A549 (cell line): ENCODE data around the gene AMFR. TPM values are rescaled to one million over a fixed set of nuclear protein-coding genes. Genes with fewer than 3 reads are reported as not detected.

Experiments used
- ATAC-seq, 2 experiments: fragments of 200-7000 bp in 1 of 2; fragments of >200 bp in 1 of 2; cut with Nextera tagmentation in 1 of 2; cut with Tn5 transposase in 1 of 2; 3 replicates each; pipeline versions ENCODE4 v1.8.0 to v1.9.1; 2018 to 2020; ENCODE audit warnings: mild to moderate bottlenecking in 1 of 2, moderate library complexity in 1 of 2
- CTCF ChIA-PET: fragments of 300-600 bp; sonication (Branson Sonifier 250); formaldehyde crosslinking; extraction: SDS; loops from one replicate; lab custom pipeline; 2021; ENCODE audit warnings: antibody characterized with exemption, inconsistent platforms; lab: Yijun Ruan, JAX
- POLR2A ChIA-PET: fragments of 350-600 bp; formaldehyde crosslinking; extraction: SDS; loops from one replicate; lab custom pipeline; 2021; ENCODE audit warnings: antibody characterized with exemption, inconsistent platforms; lab: Yijun Ruan, JAX
- DNase-seq, 2 experiments: peaks; one replicate each; pipeline versions ENCODE4 v3.0.0 to v3.0.0-alpha.2; 2011 to 2016; ENCODE audit warnings: low read depth in 1 of 2, low spot score in 1 of 2
- FAIRE-seq: peaks from 2 replicates; lab custom pipeline; 2011; peaks lifted over from hg19 to GRCh38; lab: Jason Lieb, UNC
- H3K27ac ChIP-seq, 2 experiments: fragments of >200 bp; sonication (Bioruptor Twin); formaldehyde crosslinking; 3 replicates each; pipeline ENCODE4 v1.5.1; 2016 to 2017
- H3K4me1 ChIP-seq: fragments of >200 bp; sonication (Bioruptor Twin); formaldehyde crosslinking; 3 replicates; pipeline ENCODE4 v1.6.1; 2016
- H3K4me2 ChIP-seq: fragments of >200 bp; sonication (Bioruptor Twin); formaldehyde crosslinking; 3 replicates; pipeline ENCODE4 v1.6.1; 2016
- H3K4me3 ChIP-seq: fragments of >200 bp; sonication (Bioruptor Twin); formaldehyde crosslinking; 3 replicates; pipeline ENCODE4 v1.5.1; 2016
- H3K9me3 ChIP-seq: fragments of >200 bp; sonication (Bioruptor Twin); formaldehyde crosslinking; 3 replicates; pipeline ENCODE4 v1.6.1; 2016
- BCL3 ChIP-seq: fragments of >200 bp; sonication (Bioruptor Twin); formaldehyde crosslinking; IDR thresholded peaks from 3 replicates; pipeline ENCODE4 v1.6.1; 2016
- CEBPB ChIP-seq, 2 experiments: fragments of >200 bp in 1 of 2; sonication (Bioruptor Twin) in 1 of 2; formaldehyde crosslinking in 1 of 2; IDR thresholded peaks; 2 replicates each; pipeline ENCODE4 v1.6.1; 2012 to 2016
- EHMT2 ChIP-seq: fragments of 200-600 bp; sonication (generic); IDR thresholded peaks from 2 replicates; pipeline ENCODE4 v1.6.1; 2016; ENCODE audit warnings: antibody characterized with exemption, low read depth, mild to moderate bottlenecking, moderate library complexity
- EP300 ChIP-seq, 2 experiments: fragments of >200 bp; sonication (Bioruptor Twin); formaldehyde crosslinking; IDR thresholded peaks; 2 replicates in 1 of 2; 3 replicates in 1 of 2; pipeline ENCODE4 v1.6.1; 2016 to 2017
- ESRRA ChIP-seq: fragments of 150-350 bp; IDR thresholded peaks from 2 replicates; pipeline ENCODE4 v1.6.1; 2014; ENCODE audit warnings: mild to moderate bottlenecking, low read length, borderline replicate concordance
- FOSL2 ChIP-seq, 2 experiments: fragments of 450-650 bp in 1 of 2; fragments of >200 bp in 1 of 2; sonication (Bioruptor Twin) in 1 of 2; formaldehyde crosslinking; IDR thresholded peaks; 2 replicates each; pipeline versions ENCODE4 v1.5.0 to v1.6.1; 2016 to 2020; ENCODE audit warnings: mild to moderate bottlenecking in 1 of 2, moderate library complexity in 1 of 2
- HES2 ChIP-seq: fragments of >200 bp; sonication (Bioruptor Twin); formaldehyde crosslinking; IDR thresholded peaks from 2 replicates; pipeline ENCODE4 v1.6.1; 2016
- HOXA7 ChIP-seq: fragments of 250-450 bp; sonication (Bioruptor Pico); IDR thresholded peaks from 2 replicates; pipeline ENCODE4 v1.5.0; 2020; ENCODE audit warnings: mild to moderate bottlenecking, moderate library complexity
- HOXB13 ChIP-seq: fragments of 250-450 bp; sonication (Bioruptor Pico); IDR thresholded peaks from 2 replicates; pipeline ENCODE4 v1.5.0; 2020; ENCODE audit warnings: low read depth, mild to moderate bottlenecking, moderate library complexity
- JUNB ChIP-seq: fragments of >200 bp; sonication (Bioruptor Twin); formaldehyde crosslinking; IDR thresholded peaks from 2 replicates; pipeline ENCODE4 v1.6.1; 2016
- POLR2A ChIP-seq: IDR thresholded peaks from 2 replicates; pipeline ENCODE4 v1.6.1; 2012; ENCODE audit warnings: mild to moderate bottlenecking, low read length
- POLR2AphosphoS2 ChIP-seq: conservative IDR thresholded peaks from 2 replicates; pipeline ENCODE4 v1.6.1; 2012; ENCODE audit warnings: low read length, improper control_type of control experiment, inconsistent platforms
- RAD21 ChIP-seq, 2 experiments: fragments of >200 bp in 1 of 2; sonication (Bioruptor Twin) in 1 of 2; formaldehyde crosslinking in 1 of 2; IDR thresholded peaks in 1 of 2; conservative IDR thresholded peaks in 1 of 2; 2 replicates in 1 of 2; 3 replicates in 1 of 2; pipeline ENCODE4 v1.6.1; 2012 to 2018; ENCODE audit warnings: inconsistent platforms in 1 of 2
- RARB ChIP-seq: fragments of 250-450 bp; sonication (Bioruptor Pico); IDR thresholded peaks from 2 replicates; pipeline ENCODE4 v1.8.0; 2021; ENCODE audit warnings: mild to moderate bottlenecking, moderate library complexity
- REST ChIP-seq: fragments of 200-600 bp; sonication (generic); IDR thresholded peaks from 2 replicates; pipeline ENCODE4 v1.6.1; 2016; ENCODE audit warnings: antibody characterized with exemption, mild to moderate bottlenecking, moderate library complexity
- RFX5 ChIP-seq: fragments of 450-650 bp; IDR thresholded peaks from 2 replicates; pipeline ENCODE4 v1.7.1; 2014; ENCODE audit warnings: antibody characterized with exemption, mild to moderate bottlenecking, moderate library complexity
- ZNF302 ChIP-seq: fragments of 250-450 bp; sonication (Bioruptor Pico); IDR thresholded peaks from 2 replicates; pipeline ENCODE4 v1.9.0; 2021; ENCODE audit warnings: inconsistent platforms, mild to moderate bottlenecking, moderate library complexity
- ZSCAN20 ChIP-seq: fragments of 250-450 bp; sonication (Bioruptor Pico); IDR thresholded peaks from 2 replicates; pipeline ENCODE4 v1.8.0; 2022; ENCODE audit warnings: mild to moderate bottlenecking, moderate library complexity
- WGBS: methylation state at CpG from one replicate; pipeline ENCODE4 v1.1.6; 2017; ENCODE audit errors: missing lambda C conversion rate; 5-methylcytosine and 5-hydroxymethylcytosine counted together
- polyA plus RNA-seq, 4 experiments: library from polyadenylated mRNA; depleted of rRNA in 3 of 4; stranded (reverse); fragments of >200 nt; fragmentation: RNase III in 1 of 4; extraction: RNeasy Plus Mini Kit Qiagen cat#74134 plus additional on column Dnase treatment in 1 of 4; gene quantifications; 2 replicates in 3 of 4; 3 replicates in 1 of 4; pipeline ENCODE4 v1.2.3, GENCODE V29; 2011 to 2017

Gene AMFR
- polyA plus RNA-seq, 2 of the 4 experiments (the other 2 are of a cell fraction) = 68.9 to 88.5 TPM

GRCh38 chr16:56362706-56363105 lies 62.6 kb downstream of the AMFR start:
- POLR2A ChIA-PET = no interaction called here
- ATAC-seq = no peak
- no peak for FAIRE-seq

GRCh38 chr16:56362057-56362655 lies 63.2 kb downstream of the AMFR start:
- Histone ChIP-seq H3K4me3 (no peak overlapping the region), H3K9me3 (no peaks in the 10 kb centered on the region), H3K27ac (no peak overlapping the region), H3K4me2 (no peak overlapping the region), H3K4me1 (peaks cover 3% of the 10 kb centered on the region)
- FAIRE-seq (no peak), DNase-seq (no peak), ATAC-seq (no peak)
- POLR2A ChIA-PET = interaction anchor here (0.7 kb wide), 1 partner anchor 195 kb away, joined by 9 read pairs; no protein-coding TSS in a partner anchor
- WGBS = 90% methylated on average over 15 of the region's 15 CpGs
- no peak for TF ChIP-seq POLR2A
- no peak for TF ChIP-seq ZSCAN20 (CRISPR knock-in tag)
- no peak for TF ChIP-seq POLR2AphosphoS2
- TF ChIP-seq HES2 = no peak
- no peak for TF ChIP-seq RAD21 (conservative IDR thresholded peaks at IDR 0.05 in 1 of 2, IDR thresholded peaks at IDR 0.05 in 1 of 2)
- TF ChIP-seq REST = no peak
- TF ChIP-seq ZNF302 (CRISPR knock-in tag) = no peak
- no peak for TF ChIP-seq EP300 (IDR thresholded peaks at IDR 0.05)
- no peak for TF ChIP-seq BCL3
- no peak for TF ChIP-seq RARB (CRISPR knock-in tag)
- no peak for TF ChIP-seq HOXB13 (CRISPR knock-in tag)
- no peak for TF ChIP-seq ESRRA
- no peak for TF ChIP-seq HOXA7 (CRISPR knock-in tag)
- TF ChIP-seq CEBPB (IDR thresholded peaks at IDR 0.05) = no peak
- TF ChIP-seq JUNB = no peak
- CTCF ChIA-PET = interaction anchor here (1.0 to 1.9 kb wide), 5 partner anchors 20 to 418 kb away, joined by 3 to 5 read pairs (median 4); no protein-coding TSS in a partner anchor

More at GRCh38 chr16:56362706-56363105, 62.6 kb downstream of the AMFR start:
- CTCF ChIA-PET = interaction anchor here (0.5 to 1.9 kb wide), 7 partner anchors 13 to 418 kb away, joined by 3 to 5 read pairs (median 4); no protein-coding TSS in a partner anchor
- no peak overlapping the region for H3K4me2 ChIP-seq
- DNase-seq = no peak
- no peaks in the 10 kb centered on the region; the same call in 2 of the 3 replicates for H3K4me1 ChIP-seq
- no peak overlapping the region for H3K4me3 ChIP-seq
- H3K27ac ChIP-seq = no peak overlapping the region
- no peak for TF ChIP-seq EHMT2
- TF ChIP-seq RARB (CRISPR knock-in tag) = no peak
- TF ChIP-seq RFX5 = no peak
- TF ChIP-seq FOSL2 (IDR thresholded peaks at IDR 0.05) = no peak
- no peak for TF ChIP-seq FOSL2 (CRISPR knock-in tag; IDR thresholded peaks at IDR 0.05)
- H3K9me3 ChIP-seq = no peaks in the 10 kb centered on the region
- 93% methylated on average over 17 of the region's 17 CpGs for WGBS
